NK-92 (cell line): Measurements from ENCODE around the gene ZFP3.
"Not testable (repeated sequence)": the region's sequence is repeated elsewhere in the genome, so short reads cannot be mapped to it uniquely, and the experiment has no call there.

Experiments
- DNase-seq: peaks from one replicate; lab custom pipeline; 2025; ENCODE audit not compliant: unreplicated experiment; lab: John Stamatoyannopoulos, UW

The ZFP3 gene

GRCh38 chr17:5137511-5138197 is 59.4 kb downstream of the ZFP3 start:
- not testable (repeated sequence) for DNase-seq

GRCh38 chr17:5138198-5138544 is 59.9 kb downstream of the ZFP3 start:
- DNase-seq: not testable (repeated sequence)

- no peak for DNase-seq
These were observed 60.6 kb downstream of the ZFP3 start for GRCh38 chr17:5138616-5139457.

GRCh38 chr17:5139458-5139732 is 61.1 kb downstream of the ZFP3 start:
- DNase-seq: no peak

- DNase-seq: not testable (repeated sequence)
These were observed 64.6 kb downstream of the ZFP3 start for GRCh38 chr17:5142877-5143276.
